Urinary bladder (tissue), 4 donors: ENCODE data around the gene LILRA1. TPM values are rescaled to one million over a fixed set of nuclear protein-coding genes. Genes with fewer than 3 reads are reported as not detected.
"Not testable (repeated sequence)": the region's sequence is repeated elsewhere in the genome, so short reads cannot be mapped to it uniquely, and the experiment has no call there.

ENCODE experiments used
- DNase-seq: peaks from one replicate; pipeline ENCODE4 v3.0.0-alpha.2; 2015; ENCODE audit errors: extremely low spot score
- H3K27ac ChIP-seq: one replicate; pipeline ENCODE4 v1.5.1; 2013; ENCODE audit warnings: low read depth, mild to moderate bottlenecking, moderate library complexity
- H3K36me3 ChIP-seq: one replicate; pipeline ENCODE4 v1.6.1; 2013; ENCODE audit warnings: mild to moderate bottlenecking, moderate library complexity; ENCODE audit not compliant: insufficient read depth
- H3K4me1 ChIP-seq: one replicate; pipeline ENCODE4 v1.6.1; 2013; ENCODE audit warnings: mild to moderate bottlenecking, moderate library complexity; ENCODE audit not compliant: insufficient read depth
- H3K4me3 ChIP-seq: one replicate; pipeline ENCODE4 v1.5.1; 2013; ENCODE audit warnings: low read depth, low read length
- WGBS: extraction: QIAGEN DNeasy Blood & Tissue Kit; methylation state at CpG from one replicate; pipeline ENCODE4 v1.1.7; 2013; 5-methylcytosine and 5-hydroxymethylcytosine counted together
- polyA plus RNA-seq: library from polyadenylated mRNA; stranded (reverse); fragments of 200-250 nt; gene quantifications from one replicate; pipeline ENCODE4 v1.2.3, GENCODE V29; 2013
- total RNA-seq: library from RNA; depleted of rRNA; stranded (reverse); fragments of >200 nt; gene quantifications from one replicate; pipeline ENCODE4 v1.2.3, GENCODE V29; 2014
- donor health status: healthy with polysubstance abuse.
- donor health status: healthy.

The LILRA1 gene
- 0.26 TPM for total RNA-seq
- 0.63 TPM for polyA plus RNA-seq

- not testable (repeated sequence) for H3K4me3 ChIP-seq, H3K4me1 ChIP-seq, DNase-seq, H3K36me3 ChIP-seq, H3K27ac ChIP-seq
- 63% methylated on average over 6 of the region's 6 CpGs for WGBS
Observed at GRCh38 chr19:54593445-54593844, at the start of gene LILRA1. TSS of gene LILRA1 (plus strand) at chr19:54593632. CDS start at chr19:54594245, 613 bp downstream.

- H3K4me1 ChIP-seq, result no peaks in the 10 kb centered on the region
- H3K4me3 ChIP-seq, result no peak overlapping the region
- no peaks in the 10 kb centered on the region for H3K36me3 ChIP-seq
- H3K27ac ChIP-seq, result no peak overlapping the region
- DNase-seq, result no peak
- 83% methylated on average over 16 of the region's 16 CpGs for WGBS
Observed at GRCh38 chr19:54548806-54549205, 44.6 kb upstream of the LILRA1 start.

GRCh38 chr19:54549224-54549623, 44.2 kb upstream of the LILRA1 start:
- H3K27ac ChIP-seq, result no peak overlapping the region
- WGBS, result 79% methylated on average over 14 of the region's 14 CpGs
- DNase-seq, result no peak
- no peaks in the 10 kb centered on the region for H3K4me1 ChIP-seq
- H3K36me3 ChIP-seq, result no peaks in the 10 kb centered on the region
- no peak overlapping the region for H3K4me3 ChIP-seq

- H3K27ac ChIP-seq, result no peak overlapping the region
- H3K4me3 ChIP-seq, result no peak overlapping the region
- no peaks in the 10 kb centered on the region for H3K4me1 ChIP-seq
- no peak for DNase-seq
- no peaks in the 10 kb centered on the region for H3K36me3 ChIP-seq
- 81% methylated on average over 6 of the region's 6 CpGs for WGBS
Observed at GRCh38 chr19:54551293-54551692, 42.1 kb upstream of the LILRA1 start.

GRCh38 chr19:54551950-54552912, 41.2 kb upstream of the LILRA1 start:
- Histone ChIP-seq H3K27ac (no peak overlapping the region), H3K4me1 (no peaks in the 10 kb centered on the region), H3K36me3 (no peaks in the 10 kb centered on the region), H3K4me3 (no peak overlapping the region)
- 84% methylated on average over 22 of the region's 22 CpGs for WGBS
- DNase-seq, result no peak

- no peak overlapping the region for H3K4me3 ChIP-seq
- no peak overlapping the region for H3K27ac ChIP-seq
- DNase-seq, result no peak
- no peaks in the 10 kb centered on the region for H3K36me3 ChIP-seq
- 89% methylated on average over 15 of the region's 15 CpGs for whole genome bisulfite sequencing
- no peaks in the 10 kb centered on the region for H3K4me1 ChIP-seq
Observed at GRCh38 chr19:54552913-54553310, 40.5 kb upstream of the LILRA1 start.

GRCh38 chr19:54554006-54554405, 39.4 kb upstream of the LILRA1 start:
- H3K27ac ChIP-seq, result no peak overlapping the region
- no peaks in the 10 kb centered on the region for H3K4me1 ChIP-seq
- no peak for DNase-seq
- 77% methylated on average over 10 of the region's 10 CpGs for WGBS
- H3K4me3 ChIP-seq, result no peak overlapping the region
- H3K36me3 ChIP-seq, result no peaks in the 10 kb centered on the region

GRCh38 chr19:54554896-54555295, 38.5 kb upstream of the LILRA1 start:
- Histone ChIP-seq H3K4me1 (no peaks in the 10 kb centered on the region), H3K27ac (no peak overlapping the region), H3K4me3 (no peak overlapping the region), H3K36me3 (no peaks in the 10 kb centered on the region)
- DNase-seq, result no peak
- 86% methylated on average over 16 of the region's 16 CpGs for WGBS

GRCh38 chr19:54556194-54556593, 37.2 kb upstream of the LILRA1 start:
- no peak for DNase-seq
- Histone ChIP-seq H3K4me3 (no peak overlapping the region), H3K36me3 (no peaks in the 10 kb centered on the region), H3K4me1 (no peaks in the 10 kb centered on the region), H3K27ac (no peak overlapping the region)
- 84% methylated on average over 1 of the region's 1 CpG for WGBS

GRCh38 chr19:54558339-54558738, 35.1 kb upstream of the LILRA1 start:
- Histone ChIP-seq H3K36me3 (no peaks in the 10 kb centered on the region), H3K4me1 (no peaks in the 10 kb centered on the region), H3K4me3 (no peak overlapping the region), H3K27ac (no peak overlapping the region)
- no peak for DNase-seq
- 38% methylated on average over 3 of the region's 3 CpGs for WGBS

- H3K4me3 ChIP-seq, result no peak overlapping the region
- 88% methylated on average over 11 of the region's 11 CpGs for WGBS
- H3K27ac ChIP-seq, result no peak overlapping the region
- no peaks in the 10 kb centered on the region for H3K36me3 ChIP-seq
- no peak for DNase-seq
- H3K4me1 ChIP-seq, result no peaks in the 10 kb centered on the region
Observed at GRCh38 chr19:54560881-54561385, 32.5 kb upstream of the LILRA1 start.

- no peaks in the 10 kb centered on the region for H3K4me1 ChIP-seq
- 85% methylated on average over 14 of the region's 14 CpGs for WGBS
- no peaks in the 10 kb centered on the region for H3K36me3 ChIP-seq
- H3K4me3 ChIP-seq, result no peak overlapping the region
- no peak for DNase-seq
- no peak overlapping the region for H3K27ac ChIP-seq
Observed at GRCh38 chr19:54561840-54562239, 31.6 kb upstream of the LILRA1 start.

GRCh38 chr19:54563206-54563605, 30.2 kb upstream of the LILRA1 start:
- WGBS, result 84% methylated on average over 6 of the region's 6 CpGs
- not testable (repeated sequence) for H3K4me1 ChIP-seq, H3K36me3 ChIP-seq, DNase-seq, H3K27ac ChIP-seq, H3K4me3 ChIP-seq

GRCh38 chr19:54570316-54570715, 23.1 kb upstream of the LILRA1 start:
- Histone ChIP-seq H3K4me1 (no peaks in the 10 kb centered on the region), H3K36me3 (no peaks in the 10 kb centered on the region), H3K4me3 (no peak overlapping the region), H3K27ac (no peak overlapping the region)
- DNase-seq, result no peak
- 64% methylated on average over 3 of the region's 3 CpGs for WGBS
